Measurements from ENCODE around the gene RDX.

RDX gene

DNA sequence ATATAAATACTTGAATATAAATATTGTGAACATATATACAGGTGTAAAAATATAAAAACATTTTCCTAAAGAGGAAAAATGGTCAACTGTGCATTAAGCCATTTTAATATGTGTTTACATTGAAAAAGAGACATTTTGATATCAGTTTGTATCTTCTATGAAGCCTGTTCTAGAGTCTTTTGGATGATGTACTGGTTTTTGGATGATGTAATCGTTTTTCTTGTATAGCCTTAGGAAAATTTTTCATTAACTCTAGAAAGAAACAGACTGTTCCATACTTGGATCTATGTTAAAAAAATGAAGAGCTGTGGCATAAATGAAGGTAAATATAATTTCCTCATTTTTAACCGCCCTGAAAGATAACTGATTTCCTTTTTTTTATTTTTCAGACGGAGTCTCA is 39.6 kb upstream of the RDX start:
- TF ChIP-seq, protein P1, sequence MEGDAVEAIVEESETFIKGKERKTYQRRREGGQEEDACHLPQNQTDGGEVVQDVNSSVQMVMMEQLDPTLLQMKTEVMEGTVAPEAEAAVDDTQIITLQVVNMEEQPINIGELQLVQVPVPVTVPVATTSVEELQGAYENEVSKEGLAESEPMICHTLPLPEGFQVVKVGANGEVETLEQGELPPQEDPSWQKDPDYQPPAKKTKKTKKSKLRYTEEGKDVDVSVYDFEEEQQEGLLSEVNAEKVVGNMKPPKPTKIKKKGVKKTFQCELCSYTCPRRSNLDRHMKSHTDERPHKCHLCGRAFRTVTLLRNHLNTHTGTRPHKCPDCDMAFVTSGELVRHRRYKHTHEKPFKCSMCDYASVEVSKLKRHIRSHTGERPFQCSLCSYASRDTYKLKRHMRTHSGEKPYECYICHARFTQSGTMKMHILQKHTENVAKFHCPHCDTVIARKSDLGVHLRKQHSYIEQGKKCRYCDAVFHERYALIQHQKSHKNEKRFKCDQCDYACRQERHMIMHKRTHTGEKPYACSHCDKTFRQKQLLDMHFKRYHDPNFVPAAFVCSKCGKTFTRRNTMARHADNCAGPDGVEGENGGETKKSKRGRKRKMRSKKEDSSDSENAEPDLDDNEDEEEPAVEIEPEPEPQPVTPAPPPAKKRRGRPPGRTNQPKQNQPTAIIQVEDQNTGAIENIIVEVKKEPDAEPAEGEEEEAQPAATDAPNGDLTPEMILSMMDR (IDR thresholded peaks at IDR 0.05; ENCODE audit: low read depth, low read length) = no peak

DNA sequence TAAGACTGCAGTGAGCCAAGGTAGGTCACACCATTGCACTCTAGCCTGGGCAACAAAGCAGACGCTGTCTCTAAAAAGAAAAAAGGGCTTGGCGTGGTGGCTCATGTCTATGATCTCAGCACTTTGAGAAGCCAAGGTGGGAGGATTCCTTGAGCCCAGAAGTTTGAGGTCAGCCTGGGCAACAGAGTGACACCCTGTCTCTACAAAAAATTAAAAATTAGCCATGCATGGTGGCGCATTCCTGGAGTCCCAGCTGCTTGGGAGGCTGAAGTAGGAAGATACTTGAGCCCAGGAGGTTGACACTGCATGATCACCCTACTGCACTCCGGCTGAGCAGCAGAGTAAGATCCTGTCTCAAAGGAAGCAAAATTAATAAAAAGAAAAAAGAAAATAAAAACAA is 38.9 kb upstream of the RDX start:
- H3K4me3 ChIP-seq (ENCODE audit: low read depth, low read length) = no peak overlapping the region
- TF ChIP-seq, protein P1 (IDR thresholded peaks at IDR 0.05; ENCODE audit: low read depth, low read length) = no peak

More for the DNA sequence above, 39.6 kb upstream of the RDX start:
- no peak overlapping the region for H3K4me3 ChIP-seq (ENCODE audit: low read depth, low read length)

DNA sequence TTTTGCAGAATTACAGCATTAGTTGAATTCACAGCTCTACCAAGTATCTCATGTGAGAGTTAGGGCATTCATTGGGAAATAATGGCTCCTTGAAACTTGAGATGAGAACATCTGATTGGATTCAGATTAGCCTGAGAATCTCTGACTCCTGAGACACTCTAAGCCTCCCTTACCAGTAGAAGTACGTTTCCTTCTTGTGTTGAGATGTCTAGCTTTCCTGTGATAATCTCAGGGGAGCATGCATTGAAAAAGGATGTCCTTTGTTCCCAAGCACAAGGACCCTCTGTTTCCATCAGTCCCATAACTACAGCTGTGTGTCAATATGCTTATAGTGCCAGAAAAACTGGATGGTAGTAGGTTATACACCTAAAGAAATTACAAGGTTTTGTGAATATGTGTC is 35.2 kb upstream of the RDX start:
- TF ChIP-seq, protein P1 (IDR thresholded peaks at IDR 0.05; ENCODE audit: low read depth, low read length) = no peak
- H3K4me3 ChIP-seq (ENCODE audit: low read depth, low read length) = no peak overlapping the region

DNA sequence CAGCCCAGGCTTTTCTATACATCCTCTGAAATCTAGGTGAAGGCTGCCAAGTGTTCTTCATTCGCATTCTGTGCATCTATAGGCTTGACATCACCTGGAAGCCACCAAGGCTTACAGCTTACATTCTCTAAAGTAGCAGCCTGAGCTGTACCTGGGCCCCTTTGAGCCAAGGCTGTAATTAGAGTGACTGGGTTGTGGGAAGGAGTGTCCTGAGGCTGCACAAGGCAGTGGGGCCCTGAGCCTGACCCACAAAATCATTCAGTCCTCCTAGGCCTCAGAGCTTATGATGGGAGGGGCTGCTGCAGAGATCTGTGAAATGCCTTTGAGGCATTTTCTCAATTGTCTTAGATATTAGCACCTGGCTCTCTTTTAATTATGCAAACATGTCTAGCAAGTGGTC is 33.0 kb upstream of the RDX start:
- H3K4me3 ChIP-seq (ENCODE audit: low read depth, low read length) = no peak overlapping the region
- TF ChIP-seq, protein P1 (IDR thresholded peaks at IDR 0.05; ENCODE audit: low read depth, low read length) = no peak

DNA sequence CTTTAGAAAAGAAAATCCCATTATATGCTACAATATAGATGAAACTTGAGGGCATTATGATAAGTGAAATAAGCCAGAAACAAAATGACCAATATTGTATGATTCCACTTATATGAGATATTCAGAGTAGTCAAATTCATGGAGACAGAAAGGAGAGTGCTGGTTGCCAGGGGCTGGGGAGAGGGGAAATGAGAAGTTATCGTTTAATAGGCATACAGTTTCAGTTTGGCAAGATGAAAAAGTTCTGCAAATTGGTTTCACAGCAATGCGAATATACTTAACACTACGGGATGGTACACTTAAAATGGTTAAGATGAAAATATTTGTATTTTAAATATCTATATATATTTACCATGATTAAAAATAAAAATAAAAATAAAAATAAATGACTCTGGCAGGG is 31.1 kb upstream of the RDX start:
- TF ChIP-seq, protein P1 (IDR thresholded peaks at IDR 0.05; ENCODE audit: low read depth, low read length) = no peak
- no peak overlapping the region for H3K4me3 ChIP-seq (ENCODE audit: low read depth, low read length)

DNA sequence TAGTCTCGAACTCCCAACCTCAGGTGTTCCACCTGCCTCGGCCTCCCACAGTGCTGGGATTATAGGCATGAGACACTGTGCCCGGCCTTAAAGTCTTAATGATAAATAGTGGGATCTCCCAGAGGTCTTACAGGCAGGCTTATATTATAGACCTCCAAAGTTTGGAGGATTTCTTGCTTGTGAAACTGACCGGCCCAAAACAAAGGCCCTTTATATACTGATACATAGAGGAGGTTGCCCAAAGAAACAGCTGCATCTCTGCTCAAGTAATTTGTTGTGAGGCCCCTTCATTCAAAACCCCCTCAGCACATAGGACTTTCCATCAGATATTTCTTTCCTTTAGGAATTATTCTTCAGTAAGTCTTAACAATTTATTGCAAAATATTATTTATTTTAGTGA is 27.4 kb upstream of the RDX start:
- no peak overlapping the region for H3K4me3 ChIP-seq (ENCODE audit: low read depth, low read length)

DNA sequence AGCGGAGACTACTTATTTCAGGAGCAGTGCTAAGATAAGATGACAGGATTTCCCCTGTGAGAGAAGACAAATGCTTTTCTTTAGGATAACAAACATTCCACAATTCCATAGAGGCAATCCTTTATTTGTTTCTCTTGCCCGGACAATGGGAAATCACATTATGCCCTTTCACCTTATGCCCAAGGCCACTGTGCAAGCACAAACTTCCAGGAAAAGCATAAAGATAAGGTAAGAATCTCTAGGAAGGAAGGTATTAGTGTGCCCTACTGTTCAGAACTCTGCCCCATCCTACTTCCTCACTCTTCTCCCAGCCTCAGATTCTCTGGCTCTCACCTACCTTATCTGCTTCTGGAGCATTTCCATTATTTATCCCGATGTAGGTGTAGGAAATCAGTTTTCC is 23.1 kb upstream of the RDX start:
- H3K4me3 ChIP-seq (ENCODE audit: low read depth, low read length) = no peak overlapping the region
- TF ChIP-seq, protein P1 (IDR thresholded peaks at IDR 0.05; ENCODE audit: low read depth, low read length) = no peak

More for the DNA sequence above, 27.4 kb upstream of the RDX start:
- TF ChIP-seq, protein P1 (IDR thresholded peaks at IDR 0.05; ENCODE audit: low read depth, low read length) = no peak
